Lung (tissue), 12 donors: ENCODE data around the gene GNG3. TPM values are rescaled to one million over a fixed set of nuclear protein-coding genes. Genes with fewer than 3 reads are reported as not detected.

Source experiments
- ATAC-seq: fragments of 200-7000 bp; cut with Tn5 transposase; one replicate; pipeline ENCODE4 v1.9.1; 2020; ENCODE audit warnings: moderate number of reproducible peaks; ENCODE audit not compliant: insufficient read depth, low FRiP score
- DNase-seq, 3 donors: peaks; one replicate each; pipeline ENCODE4 v3.0.0-alpha.2; 2013 to 2017
- H3K27ac ChIP-seq, 2 donors: one replicate each; pipeline ENCODE4 v1.5.1; 2013; ENCODE audit warnings: mild to moderate bottlenecking in 2 of 2, moderate library complexity in 2 of 2, control low read depth in 1 of 2, inconsistent platforms in 1 of 2, low read depth in 1 of 2, low read length in 1 of 2
- H3K27me3 ChIP-seq, 3 donors: one replicate each; pipeline ENCODE4 v1.5.1; 2013; ENCODE audit warnings: low read length in 2 of 3; ENCODE audit not compliant: control insufficient read depth in 3 of 3, insufficient read depth in 3 of 3
- H3K36me3 ChIP-seq, 4 donors: one replicate each; pipeline ENCODE4 v1.5.1; 2013; ENCODE audit warnings: low read length in 4 of 4, mild to moderate bottlenecking in 1 of 4, moderate library complexity in 1 of 4; ENCODE audit not compliant: control insufficient read depth in 4 of 4, insufficient read depth in 4 of 4
- H3K4me1 ChIP-seq, 5 donors: one replicate each; pipeline ENCODE4 v1.5.1; 2013; ENCODE audit warnings: low read length in 5 of 5, mild to moderate bottlenecking in 2 of 5, moderate library complexity in 1 of 5; ENCODE audit not compliant: control insufficient read depth in 5 of 5, insufficient read depth in 5 of 5
- H3K4me3 ChIP-seq: one replicate; pipeline ENCODE4 v1.5.1; 2013; ENCODE audit warnings: mild to moderate bottlenecking, control low read depth, moderate library complexity
- H3K9ac ChIP-seq, 2 donors: one replicate each; pipeline ENCODE4 v1.5.1; 2013; ENCODE audit warnings: low read length in 2 of 2, control low read depth in 1 of 2; ENCODE audit not compliant: insufficient read depth in 1 of 2
- H3K9me3 ChIP-seq, 4 donors: one replicate each; pipeline ENCODE4 v1.5.1; 2013; ENCODE audit warnings: low read length in 3 of 4, mild to moderate bottlenecking in 1 of 4, moderate library complexity in 1 of 4; ENCODE audit not compliant: control insufficient read depth in 4 of 4, insufficient read depth in 3 of 4
- CTCF ChIP-seq: IDR thresholded peaks from 2 replicates; pipeline ENCODE4 v1.5.1; 2012; ENCODE audit warnings: mild to moderate bottlenecking; ENCODE audit errors: control extremely low read depth, extremely low read depth
- WGBS, 2 donors: extraction: QIAGEN DNeasy Blood & Tissue Kit; methylation state at CpG; one replicate each; pipeline ENCODE4 v1.1.7; 2013; 5-methylcytosine and 5-hydroxymethylcytosine counted together
- polyA plus RNA-seq, 2 donors: library from polyadenylated mRNA; stranded (reverse); fragments of 200-250 nt; gene quantifications; one replicate each; pipeline ENCODE4 v1.2.1, GENCODE V29; 2013
- total RNA-seq, 2 donors: library from RNA; depleted of rRNA in 1 of 2; stranded (reverse); fragments of >200 nt in 1 of 2; gene quantifications; one replicate each; pipeline ENCODE4 v1.2.1, GENCODE V29; 2014 to 2021
- donor health status: control.
- donor health status: control.
- donor health status: Bipolar disorder and iron deficiency.
- donor health status: healthy.
- donor health status: DM: yes; HTN: yes; CAD: no.

GNG3 gene
- total and polyA plus RNA-seq, 4 donors, result 0.05 to 0.40 (median 0.26) TPM; not detected in 1

- DNase-seq (peak in 2 of 3 donors; percentile 31 to 32), ATAC-seq (no peak)
- H3K27me3 ChIP-seq, result no peaks in the 10 kb centered on the region
- TF ChIP-seq CTCF, result no peak
- WGBS, 2 donors, result 75 to 82% methylated on average over 7 of the region's 7 CpGs
- H3K4me3 ChIP-seq, result no peak overlapping the region
- peaks cover 0 to 24% (median 2%) of the 10 kb centered on the region in 5 donors for H3K4me1 ChIP-seq
- peak overlapping the region in 1 of 2 donors; percentile 28 for H3K9ac ChIP-seq
- peaks cover 38 to 66% (median 54%) of the 10 kb centered on the region in 4 donors for H3K36me3 ChIP-seq
- no peaks in the 10 kb centered on the region for H3K9me3 ChIP-seq
- H3K27ac ChIP-seq, result no peak overlapping the region
These were observed 14.5 kb downstream of the GNG3 start for GRCh38 chr11:62721994-62722393.

GRCh38 chr11:62724171-62724570 is 16.7 kb downstream of the GNG3 start:
- Histone ChIP-seq H3K36me3 (peaks cover 26 to 56% (median 46%) of the 10 kb centered on the region in 4 donors), H3K9ac (peak overlapping the region; percentile 13 to 16), H3K4me1 (peaks cover 0 to 24% (median 2%) of the 10 kb centered on the region in 5 donors), H3K27me3 (no peaks in the 10 kb centered on the region), H3K27ac (no peak overlapping the region), H3K4me3 (no peak overlapping the region), H3K9me3 (no peaks in the 10 kb centered on the region)
- ATAC-seq (no peak), DNase-seq (no peak)
- TF ChIP-seq CTCF, result no peak
- 60 to 79% methylated on average over 8 of the region's 8 CpGs for WGBS, 2 donors

- no peaks in the 10 kb centered on the region for H3K9me3 ChIP-seq
- peaks cover 0 to 35% (median 6%) of the 10 kb centered on the region in 5 donors for H3K4me1 ChIP-seq
- WGBS, 2 donors, result 1 to 2% methylated on average over 7 of the region's 7 CpGs
- H3K4me3 ChIP-seq, result peak overlapping the region; percentile 98
- peaks cover 14 to 41% (median 31%) of the 10 kb centered on the region in 4 donors for H3K36me3 ChIP-seq
- H3K27ac ChIP-seq, result peak overlapping the region in 1 of 2 donors; percentile 99
- TF ChIP-seq CTCF, result no peak
- no peak for DNase-seq
- peak overlapping the region; percentile 85 to 89 for H3K9ac ChIP-seq
- H3K27me3 ChIP-seq, result no peaks in the 10 kb centered on the region
- ATAC-seq, result no peak
These were observed 18.2 kb downstream of the GNG3 start for GRCh38 chr11:62725646-62726045.
